Mammary epithelial cell (primary cell): ENCODE results near the gene SLC8A3.

Experiments used
- CTCF ChIP-seq, 2 donors: IDR thresholded peaks in 1 of 2; conservative IDR thresholded peaks in 1 of 2; 2 replicates each; pipeline ENCODE4 v1.5.1; 2011 to 2012; ENCODE audit warnings: inconsistent platforms in 2 of 2, low read length in 2 of 2, mild to moderate bottlenecking in 2 of 2, control low read depth in 1 of 2, low read depth in 1 of 2; ENCODE audit not compliant: insufficient read depth in 1 of 2; ENCODE audit errors: extremely low read depth in 1 of 2
- EZH2 ChIP-seq: IDR thresholded peaks from 2 replicates; pipeline ENCODE4 v1.6.1; 2012; ENCODE audit warnings: low read length, inconsistent platforms, borderline replicate concordance

DNA sequence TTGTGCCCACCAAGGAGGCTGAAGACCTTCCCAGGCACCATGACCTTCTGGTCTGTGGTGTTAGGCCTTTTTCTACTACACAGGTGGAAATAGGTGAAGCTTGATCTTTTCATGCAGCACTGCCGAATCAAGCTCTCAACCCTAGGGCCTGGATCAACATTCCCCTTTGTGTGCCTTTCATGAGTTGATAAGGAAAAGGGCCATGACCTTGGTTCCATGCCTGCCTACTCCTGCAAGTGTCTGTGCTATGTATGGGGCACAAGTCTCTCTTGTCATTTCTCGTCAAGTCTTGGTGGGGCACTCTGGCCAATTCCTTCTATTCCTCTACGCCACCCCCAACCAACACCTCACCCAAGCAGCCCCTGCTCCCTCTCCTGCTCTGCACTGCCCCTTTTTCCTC is 154.5 kb downstream of the SLC8A3 start:
- no peak for TF ChIP-seq CTCF (conservative IDR thresholded peaks at IDR 0.05 in 1 of 2, IDR thresholded peaks at IDR 0.05 in 1 of 2; ENCODE audit: extremely low read depth in 1 of 2, insufficient read depth in 1 of 2, low read depth in 1 of 2, low read length in 2 of 2)
- TF ChIP-seq EZH2, result no peak
